OCI-LY3 (cell line): ENCODE results near the gene EIF4ENIF1.
"Not testable (repeated sequence)": the region's sequence is repeated elsewhere in the genome, so short reads cannot be mapped to it uniquely, and the experiment has no call there.

ENCODE experiments used
- EZH2phosphoT487 ChIP-seq: fragments of 200-600 bp; shearing (Covaris generic); IDR thresholded peaks from 2 replicates; pipeline ENCODE4 v1.6.1; 2018; ENCODE audit warnings: antibody characterized with exemption, mixed run types, low read depth
- TF ChIP-seq, protein P1 (sequence below): fragments of 200-600, 300-600 bp; sonication (generic); IDR thresholded peaks from 2 replicates; pipeline ENCODE4 v1.5.1; 2014; ENCODE audit warnings: antibody characterized with exemption, low read length, low read depth

DNA sequence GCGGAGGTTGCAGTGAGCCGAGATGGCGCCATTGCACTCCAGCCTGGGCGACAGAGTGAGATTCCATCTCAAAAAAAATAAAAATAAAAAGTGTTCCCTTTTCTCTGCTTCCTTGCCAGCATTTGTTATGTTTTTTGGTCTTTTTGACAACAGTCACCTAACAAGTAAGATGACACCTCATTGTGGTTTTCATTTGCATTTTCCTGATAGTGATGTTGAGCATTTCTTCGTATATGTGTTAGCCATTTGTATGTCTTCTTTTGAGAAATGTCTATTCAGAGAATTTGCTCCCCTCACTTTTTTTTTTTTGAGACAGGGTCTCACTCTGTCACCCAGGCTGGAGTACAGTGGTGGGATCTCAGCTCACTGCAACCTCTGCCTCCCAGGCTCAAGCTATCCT lies 34.5 kb upstream of the EIF4ENIF1 start:
- TF ChIP-seq, protein P1, sequence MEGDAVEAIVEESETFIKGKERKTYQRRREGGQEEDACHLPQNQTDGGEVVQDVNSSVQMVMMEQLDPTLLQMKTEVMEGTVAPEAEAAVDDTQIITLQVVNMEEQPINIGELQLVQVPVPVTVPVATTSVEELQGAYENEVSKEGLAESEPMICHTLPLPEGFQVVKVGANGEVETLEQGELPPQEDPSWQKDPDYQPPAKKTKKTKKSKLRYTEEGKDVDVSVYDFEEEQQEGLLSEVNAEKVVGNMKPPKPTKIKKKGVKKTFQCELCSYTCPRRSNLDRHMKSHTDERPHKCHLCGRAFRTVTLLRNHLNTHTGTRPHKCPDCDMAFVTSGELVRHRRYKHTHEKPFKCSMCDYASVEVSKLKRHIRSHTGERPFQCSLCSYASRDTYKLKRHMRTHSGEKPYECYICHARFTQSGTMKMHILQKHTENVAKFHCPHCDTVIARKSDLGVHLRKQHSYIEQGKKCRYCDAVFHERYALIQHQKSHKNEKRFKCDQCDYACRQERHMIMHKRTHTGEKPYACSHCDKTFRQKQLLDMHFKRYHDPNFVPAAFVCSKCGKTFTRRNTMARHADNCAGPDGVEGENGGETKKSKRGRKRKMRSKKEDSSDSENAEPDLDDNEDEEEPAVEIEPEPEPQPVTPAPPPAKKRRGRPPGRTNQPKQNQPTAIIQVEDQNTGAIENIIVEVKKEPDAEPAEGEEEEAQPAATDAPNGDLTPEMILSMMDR: not testable (repeated sequence)
- TF ChIP-seq EZH2phosphoT487: not testable (repeated sequence)
